Lower leg skin (tissue), 3 donors: Measurements from ENCODE around the gene WASF1.

Experiments
- CTCF ChIP-seq, 3 donors: fragments of 450-650 bp; IDR thresholded peaks; one replicate each; pipeline ENCODE4 v1.5.1; 2016; ENCODE audit warnings: antibody characterized with exemption in 3 of 3, mild to moderate bottlenecking in 3 of 3, moderate library complexity in 2 of 3
- POLR2A ChIP-seq, 2 donors: fragments of 450-650 bp; IDR thresholded peaks; one replicate each; pipeline ENCODE4 v1.6.1; 2016 to 2017; ENCODE audit warnings: antibody characterized with exemption in 2 of 2, mild to moderate bottlenecking in 1 of 2, moderate library complexity in 1 of 2

- TF ChIP-seq POLR2A (IDR thresholded peaks at IDR 0.05) (no peak), CTCF (IDR thresholded peaks at IDR 0.05) (no peak)
Measured at GRCh38 chr6:110211753-110212152, 32.3 kb upstream of the WASF1 start.
